ENCODE data around the gene NRG2.

NRG2 gene

GRCh38 chr5:140042643-140043507, at the start of gene NRG2:
Gene NRG2 (minus strand): TSS chr5:140043299.
- DNase-seq (ENCODE audit: low spot score) = peak; percentile 82

DNA sequence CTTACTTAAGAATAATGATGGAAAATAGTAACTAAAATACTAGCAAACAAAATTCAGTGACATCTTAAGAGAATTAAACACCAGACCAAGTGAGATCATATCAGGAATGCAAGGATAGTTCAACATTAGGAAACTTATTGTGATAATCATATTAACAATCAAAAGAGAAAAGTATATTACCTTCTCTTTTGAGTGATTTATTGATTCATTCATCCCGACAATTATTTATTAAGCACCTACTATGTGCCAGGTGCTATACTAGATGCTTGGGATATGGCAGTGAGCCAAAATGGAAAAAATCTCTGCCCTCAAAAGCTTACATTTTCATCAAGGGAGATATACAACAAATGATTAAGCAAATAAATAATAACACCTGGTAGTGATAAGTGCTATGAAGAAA, 47.2 kb upstream of the NRG2 start:
- no peak for DNase-seq (ENCODE audit: low spot score)

DNA sequence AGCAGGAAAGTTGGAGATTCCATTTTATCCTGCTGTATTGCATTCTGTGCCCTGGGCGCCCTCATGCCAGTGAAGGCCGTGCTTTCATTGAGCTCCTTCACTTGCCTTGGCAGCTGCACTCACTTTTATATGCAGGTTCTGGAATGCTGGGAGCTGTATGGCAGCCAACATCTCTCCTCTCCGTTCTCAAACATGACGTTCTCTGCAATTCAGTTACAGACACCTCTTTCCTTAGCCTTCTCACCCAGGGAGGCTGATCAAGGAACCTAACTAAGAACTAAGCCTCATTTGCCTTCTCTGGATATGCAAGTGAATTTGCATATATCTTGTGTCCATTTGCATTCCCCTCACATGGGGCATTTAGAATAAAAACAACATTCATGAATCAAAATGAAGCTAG, 41.4 kb upstream of the NRG2 start:
- no peak for DNase-seq (ENCODE audit: low spot score)

DNA sequence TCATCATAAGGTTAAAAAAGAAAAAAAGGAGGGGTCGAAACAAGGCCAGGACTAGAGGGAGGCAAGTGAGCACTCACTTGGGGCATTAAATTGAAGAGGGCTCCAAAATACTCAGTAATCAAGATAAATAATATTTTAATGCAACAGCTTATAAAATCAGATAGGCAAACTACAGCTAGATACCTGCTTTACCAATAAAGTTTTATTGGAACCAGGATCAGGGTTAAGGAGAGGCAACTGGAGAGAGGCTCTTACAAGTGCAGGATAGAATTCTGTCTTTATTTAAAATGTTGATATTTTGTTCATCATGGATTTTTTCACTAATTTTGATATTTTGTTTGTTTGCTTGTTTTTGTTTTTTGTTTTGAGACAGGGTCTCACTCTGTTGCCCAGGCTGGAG, 40.6 kb upstream of the NRG2 start:
- no peak for DNase-seq (ENCODE audit: low spot score)

DNA sequence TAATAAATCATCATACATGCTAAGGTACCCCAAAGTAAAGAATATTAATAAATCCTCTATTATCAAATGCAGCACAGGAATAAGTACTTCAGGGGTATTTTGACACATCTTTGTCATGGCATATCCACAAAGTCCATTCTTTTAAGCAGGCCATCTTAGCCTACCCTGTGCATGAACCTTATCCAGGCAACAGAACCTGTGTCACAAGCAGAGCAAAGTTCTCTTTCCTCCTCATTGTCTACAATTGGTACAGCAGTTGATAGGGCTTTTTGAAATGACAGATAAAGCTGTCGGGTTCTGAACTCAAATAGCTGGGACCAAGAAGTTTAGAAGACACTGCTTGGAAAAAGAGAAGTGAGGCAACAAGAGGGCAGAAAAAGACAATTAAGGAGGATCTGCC, 40.0 kb upstream of the NRG2 start:
- no peak for DNase-seq (ENCODE audit: low spot score)

- no peak for DNase-seq (ENCODE audit: low spot score)
Observed at GRCh38 chr5:140076788-140077187, 33.7 kb upstream of the NRG2 start.

- DNase-seq (ENCODE audit: low spot score) = no peak
Observed at GRCh38 chr5:140076142-140076541, 33.0 kb upstream of the NRG2 start.

DNA sequence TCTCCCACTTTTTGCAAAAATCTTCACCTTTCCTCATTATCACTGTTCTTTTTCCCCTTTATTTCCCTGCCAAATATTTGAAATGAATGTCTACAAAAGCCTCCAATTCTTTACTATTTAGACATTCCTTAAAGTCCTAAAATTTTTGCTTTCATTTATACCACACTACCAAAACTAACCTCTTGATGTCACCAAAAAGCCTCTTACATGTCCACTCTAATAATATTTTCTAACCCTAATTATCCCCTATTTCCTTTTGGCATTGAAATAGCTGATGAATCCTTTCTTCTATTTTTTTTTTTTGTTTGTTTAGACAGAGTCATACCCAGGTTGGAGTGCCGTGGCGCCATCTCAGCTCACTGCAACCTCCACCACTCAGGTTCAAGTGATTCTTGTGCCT, 32.3 kb upstream of the NRG2 start:
- DNase-seq (ENCODE audit: low spot score) = peak; percentile 11

- no peak for DNase-seq (ENCODE audit: low spot score)
Observed at GRCh38 chr5:140073296-140073695, 30.2 kb upstream of the NRG2 start.

DNA sequence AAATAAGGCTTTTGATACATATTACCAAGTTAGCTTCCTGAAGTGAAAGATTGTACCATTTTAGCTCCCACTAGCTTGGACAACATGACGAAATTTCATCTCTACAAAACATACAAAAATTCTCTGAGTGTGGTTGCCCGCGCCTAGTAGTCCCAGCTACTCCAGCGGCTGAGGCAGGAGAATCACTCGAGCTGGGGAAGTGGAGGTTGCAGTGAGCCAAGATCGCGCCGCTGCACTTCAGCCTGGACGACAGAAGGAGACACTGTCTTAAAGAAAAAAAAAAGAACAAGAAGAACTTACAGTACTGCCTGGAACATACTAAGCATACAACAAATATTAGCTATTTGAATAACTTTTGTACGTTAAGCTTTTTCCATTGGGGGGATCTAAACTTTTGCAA, 29.7 kb upstream of the NRG2 start:
- DNase-seq (ENCODE audit: low spot score) = no peak

- DNase-seq (ENCODE audit: low spot score) = no peak
Observed at GRCh38 chr5:140060816-140061215, 17.7 kb upstream of the NRG2 start.

- no peak for DNase-seq (ENCODE audit: low spot score)
Observed at GRCh38 chr5:140058212-140058932, 15.3 kb upstream of the NRG2 start.

GRCh38 chr5:140056880-140057279, 13.8 kb upstream of the NRG2 start:
- no peak for DNase-seq (ENCODE audit: low spot score)

- DNase-seq (ENCODE audit: low spot score) = no peak
Observed at GRCh38 chr5:140055152-140055551, 12.1 kb upstream of the NRG2 start.

- DNase-seq (ENCODE audit: low spot score) = no peak
Observed at GRCh38 chr5:140054086-140054689, 11.1 kb upstream of the NRG2 start.

- DNase-seq (ENCODE audit: low spot score) = no peak
Observed at GRCh38 chr5:140051950-140052349, 8.9 kb upstream of the NRG2 start.

DNA sequence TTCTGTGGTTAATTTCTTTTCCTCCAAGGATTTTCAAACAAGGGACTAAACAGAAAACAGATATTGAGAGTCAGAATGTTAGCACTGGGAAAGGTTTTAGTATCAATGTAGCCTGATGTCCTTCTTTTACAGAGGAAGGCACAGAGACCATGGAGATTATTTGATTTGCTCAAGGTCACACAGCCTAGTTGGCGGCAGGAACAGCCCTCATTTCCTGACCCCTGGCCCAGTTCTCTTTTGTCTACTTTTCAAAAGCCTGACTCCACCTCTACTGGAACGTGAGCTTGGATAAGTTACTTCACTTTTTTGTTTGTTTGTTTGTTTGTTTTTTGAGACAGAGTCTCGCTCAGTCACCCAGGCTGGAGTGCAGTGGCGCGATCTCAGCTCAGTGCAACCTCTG, 6.6 kb upstream of the NRG2 start:
- no peak for DNase-seq (ENCODE audit: low spot score)

DNA sequence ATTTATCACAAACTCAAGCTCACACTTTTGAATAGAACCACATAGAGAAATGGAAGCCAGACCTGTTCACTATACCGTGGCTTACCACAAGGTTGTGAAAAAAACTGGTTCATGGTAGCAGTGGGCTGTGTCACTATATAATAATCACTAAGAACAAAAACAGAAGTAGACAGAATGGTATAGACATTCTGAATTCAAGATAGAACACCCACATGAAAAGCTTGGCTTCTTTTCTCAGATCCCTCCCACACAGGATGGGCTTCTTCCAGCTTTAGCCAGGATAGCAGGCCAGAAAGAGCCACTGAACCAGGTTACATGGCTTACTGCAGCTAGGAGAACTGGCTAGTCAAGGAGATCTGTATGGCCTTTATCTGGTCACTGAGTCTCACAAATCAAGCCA, 6.1 kb upstream of the NRG2 start:
- no peak for DNase-seq (ENCODE audit: low spot score)

- no peak for DNase-seq (ENCODE audit: low spot score)
Observed at GRCh38 chr5:140044041-140044440, 942 bp upstream of the NRG2 start.

DNA sequence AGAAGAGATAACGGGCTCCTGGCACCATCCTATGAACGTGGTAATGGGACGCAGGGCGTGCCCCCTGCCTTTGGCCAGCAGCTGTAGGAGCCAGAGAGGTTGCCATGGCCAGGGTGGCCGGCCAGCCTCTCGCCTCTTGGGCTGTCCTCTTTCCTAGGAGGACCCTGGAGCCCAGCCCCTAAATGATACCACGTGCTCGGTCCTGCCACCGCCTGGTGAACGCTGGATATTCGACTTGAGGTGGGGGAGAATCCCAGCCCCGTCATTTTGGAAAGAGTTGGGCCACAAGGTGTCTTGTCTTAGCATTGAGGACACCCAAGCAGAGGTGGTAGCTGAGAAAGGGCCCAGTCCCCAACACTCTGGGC, 391 bp upstream of the NRG2 start:
- DNase-seq (ENCODE audit: low spot score) = no peak

DNA sequence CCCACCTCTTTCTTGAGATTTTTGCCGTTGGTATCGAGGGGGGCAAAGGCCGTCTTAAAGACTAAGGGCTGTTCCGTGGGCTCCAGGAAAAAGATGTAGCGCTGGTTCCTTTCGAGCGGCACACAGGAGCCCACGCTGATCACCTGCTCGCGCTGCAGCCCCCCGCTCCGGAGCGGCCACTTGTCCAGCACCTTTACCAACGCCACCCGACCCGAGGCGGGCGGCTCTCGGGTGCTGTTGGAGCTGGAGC, 781 bp downstream of the NRG2 start:
- no peak for DNase-seq (ENCODE audit: low spot score)

DNA sequence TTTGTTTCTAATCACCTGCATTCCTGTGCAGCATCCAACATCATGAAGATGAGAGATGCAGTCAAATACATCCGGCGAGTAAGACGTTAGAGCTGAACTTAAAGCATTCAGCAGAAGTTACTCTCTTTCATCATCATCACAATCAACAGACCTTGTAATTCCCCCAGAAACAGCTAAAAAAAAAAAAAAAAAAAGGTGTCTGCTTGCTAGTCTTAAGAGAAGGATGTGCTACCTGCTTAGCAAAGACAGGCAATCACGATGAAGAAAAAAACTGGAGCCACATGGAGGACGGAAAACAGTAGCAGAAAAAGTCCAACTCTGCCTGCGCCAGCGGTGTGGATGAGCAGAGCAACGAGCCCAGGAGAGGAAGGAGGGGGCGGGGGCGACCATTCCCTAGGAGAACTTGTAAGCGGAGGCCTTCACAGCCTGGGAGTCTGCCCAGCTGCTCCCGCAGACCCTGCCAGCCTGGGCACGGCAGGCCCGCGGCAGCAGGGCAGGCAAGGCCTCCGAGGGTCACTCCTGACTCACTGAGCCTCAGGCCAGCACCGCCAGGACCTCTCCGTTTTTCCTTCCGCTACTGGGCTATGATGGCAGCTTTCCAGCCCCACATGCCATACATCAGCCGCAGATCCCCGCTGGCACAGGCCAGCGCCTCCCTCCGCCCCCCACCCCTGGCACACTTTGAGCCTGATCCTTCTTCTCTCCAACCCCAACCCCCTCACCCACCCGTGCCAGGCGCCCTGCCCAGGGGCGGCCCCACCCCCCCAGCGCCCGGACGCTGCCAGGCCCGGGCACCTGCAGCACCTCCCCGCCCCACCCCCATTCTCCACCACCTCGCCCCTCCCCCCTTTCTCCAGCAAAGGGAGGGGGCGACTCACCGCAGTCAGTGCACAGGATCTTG, 1.4 kb downstream of the NRG2 start:
- peak; percentile 77 for DNase-seq (ENCODE audit: low spot score)

- no peak for DNase-seq (ENCODE audit: low spot score)
Observed at GRCh38 chr5:140041099-140041491, 2.0 kb downstream of the NRG2 start.

Measured in AG08396 (cell line).